Neuronal stem cell (in vitro differentiated cells): ENCODE measurements around the gene ARL6IP1.

Source experiments
- DNase-seq: peaks from one replicate; pipeline ENCODE4 v3.0.0-alpha.2; 2013; ENCODE audit warnings: low spot score
- H2AFZ ChIP-seq: one replicate; pipeline ENCODE4 v1.6.1; 2013; ENCODE audit warnings: mild to moderate bottlenecking, low read length, inconsistent platforms
- H2AK5ac ChIP-seq: 2 replicates; pipeline ENCODE4 v1.6.1; 2013; ENCODE audit warnings: low read depth, mild to moderate bottlenecking, inconsistent platforms, low read length, moderate library complexity, mixed read lengths
- H2BK120ac ChIP-seq: 2 replicates; pipeline ENCODE4 v1.6.1; 2013; ENCODE audit warnings: low read depth, mild to moderate bottlenecking, inconsistent platforms, low read length, moderate library complexity, mixed read lengths
- H2BK12ac ChIP-seq: one replicate; pipeline ENCODE4 v1.6.1; 2013; ENCODE audit warnings: low read length, inconsistent platforms
- H2BK15ac ChIP-seq: 2 replicates; pipeline ENCODE4 v1.6.1; 2013; ENCODE audit warnings: mild to moderate bottlenecking, low read length, inconsistent platforms, mixed read lengths
- H2BK5ac ChIP-seq: one replicate; pipeline ENCODE4 v1.6.1; 2013; ENCODE audit warnings: inconsistent platforms, mild to moderate bottlenecking, low read length, moderate library complexity
- H3K14ac ChIP-seq: one replicate; pipeline ENCODE4 v1.6.1; 2013; ENCODE audit warnings: low read length, inconsistent platforms
- H3K18ac ChIP-seq: 2 replicates; pipeline ENCODE4 v1.6.1; 2013; ENCODE audit warnings: low read length, inconsistent platforms
- H3K23ac ChIP-seq: 2 replicates; pipeline ENCODE4 v1.6.1; 2013; ENCODE audit warnings: low read depth, mild to moderate bottlenecking, mixed read lengths, low read length, inconsistent platforms; ENCODE audit not compliant: poor library complexity
- H3K27ac ChIP-seq: replicated peaks from 3 replicates; pipeline ENCODE4 v1.5.1; 2013; ENCODE audit warnings: low read length, inconsistent platforms
- H3K27me3 ChIP-seq, 3 experiments: 2 replicates each; pipeline ENCODE4 v1.6.1; 2013; ENCODE audit warnings: low read length in 3 of 3, mild to moderate bottlenecking in 2 of 3, inconsistent platforms in 1 of 3, low read depth in 1 of 3, mixed read lengths in 1 of 3, moderate library complexity in 1 of 3; ENCODE audit not compliant: control insufficient read depth in 3 of 3, insufficient read depth in 3 of 3
- H3K36me3 ChIP-seq, 2 donors: replicated peaks in 1 of 2; 2 replicates each; pipeline ENCODE4 v1.6.1; 2013; ENCODE audit warnings: low read length in 2 of 2; ENCODE audit not compliant: control insufficient read depth in 2 of 2, insufficient read depth in 2 of 2
- H3K4ac ChIP-seq: 2 replicates; pipeline ENCODE4 v1.6.1; 2013; ENCODE audit warnings: inconsistent platforms, mild to moderate bottlenecking, low read length, moderate library complexity
- H3K4me1 ChIP-seq, 2 donors: 1 replicate in 1 of 2; 2 replicates in 1 of 2; pipeline ENCODE4 v1.6.1; 2013; ENCODE audit warnings: low read length in 2 of 2, low read depth in 1 of 2; ENCODE audit not compliant: control insufficient read depth in 2 of 2, insufficient read depth in 1 of 2
- H3K4me2 ChIP-seq: one replicate; pipeline ENCODE4 v1.6.1; 2013; ENCODE audit warnings: mild to moderate bottlenecking, low read length, inconsistent platforms; ENCODE audit not compliant: insufficient read depth, poor library complexity, severe bottlenecking
- H3K4me3 ChIP-seq, 2 donors: 2 replicates each; pipeline ENCODE4 v1.5.1; 2013; ENCODE audit warnings: low read length in 2 of 2, mild to moderate bottlenecking in 2 of 2, inconsistent platforms in 1 of 2, moderate library complexity in 1 of 2
- H3K79me1 ChIP-seq: one replicate; pipeline ENCODE4 v1.6.1; 2013; ENCODE audit warnings: low read depth, mild to moderate bottlenecking, inconsistent platforms, low read length, moderate library complexity
- H3K9ac ChIP-seq: one replicate; pipeline ENCODE4 v1.6.1; 2013; ENCODE audit warnings: mild to moderate bottlenecking, low read depth, low read length, inconsistent platforms; ENCODE audit not compliant: poor library complexity
- H3K9me3 ChIP-seq, 2 donors: replicated peaks in 1 of 2; 2 replicates each; pipeline versions ENCODE3 to v1.6.1; 2013; ENCODE audit warnings: low read length in 2 of 2, mild to moderate bottlenecking in 2 of 2, inconsistent platforms in 1 of 2, low read depth in 1 of 2, mixed read lengths in 1 of 2, moderate library complexity in 1 of 2; ENCODE audit not compliant: control insufficient read depth in 2 of 2, insufficient read depth in 1 of 2
- H4K8ac ChIP-seq: one replicate; pipeline ENCODE4 v1.6.1; 2013; ENCODE audit warnings: low read depth, mild to moderate bottlenecking, inconsistent platforms, low read length, moderate library complexity
- H4K91ac ChIP-seq: one replicate; pipeline ENCODE4 v1.6.1; 2013; ENCODE audit warnings: low read length, low read depth, mild to moderate bottlenecking, inconsistent platforms; ENCODE audit not compliant: poor library complexity
- WGBS, 2 donors: extraction: QIAGEN DNeasy Blood & Tissue Kit; methylation state at CpG; one replicate each; pipeline ENCODE4 v1.1.7; 2013; ENCODE audit warnings: missing lambda C conversion rate in 2 of 2, mixed read lengths in 1 of 2; ENCODE audit not compliant: insufficient read length in 2 of 2, insufficient replicate concordance in 1 of 2; ENCODE audit errors: extremely low coverage in 2 of 2; 5-methylcytosine and 5-hydroxymethylcytosine counted together

The ARL6IP1 gene

GRCh38 chr16:18839555-18839954 is 38.2 kb upstream of the ARL6IP1 start:
- WGBS, 2 donors: no CpG with 5 or more reads among the region's 6 CpGs
- Histone ChIP-seq H3K27ac (no peak overlapping the region), H3K79me1 (no peaks in the 10 kb centered on the region)

GRCh38 chr16:18836702-18837101 is 35.4 kb upstream of the ARL6IP1 start:
- no peaks in the 10 kb centered on the region for H3K79me1 ChIP-seq
- H3K27me3 ChIP-seq: no peaks in the 10 kb centered on the region
- no peak overlapping the region for H4K8ac ChIP-seq
- no peak overlapping the region for H3K4me2 ChIP-seq
- no peak overlapping the region for H2BK12ac ChIP-seq
- H3K4me3 ChIP-seq: no peak overlapping the region
- H3K14ac ChIP-seq: no peak overlapping the region
- H3K9me3 ChIP-seq: peaks cover 0 to 2% of the 10 kb centered on the region in 2 donors
- no peak overlapping the region for H3K18ac ChIP-seq
- peaks cover 35 to 100% of the 10 kb centered on the region in 2 donors for H3K36me3 ChIP-seq
- H2BK5ac ChIP-seq: no peak overlapping the region
- H3K9ac ChIP-seq: no peak overlapping the region
- H4K91ac ChIP-seq: no peak overlapping the region
- H3K4ac ChIP-seq: no peak overlapping the region
- no peak overlapping the region for H3K23ac ChIP-seq
- H2BK120ac ChIP-seq: no peak overlapping the region
- peaks cover 0 to 2% of the 10 kb centered on the region in 2 donors for H3K4me1 ChIP-seq
- H2AK5ac ChIP-seq: no peak overlapping the region
- no peak overlapping the region for H3K27ac ChIP-seq
- H2BK15ac ChIP-seq: no peak overlapping the region
- H2AFZ ChIP-seq: no peak overlapping the region
- DNase-seq: no peak

More at GRCh38 chr16:18839555-18839954, 38.2 kb upstream of the ARL6IP1 start:
- no peak overlapping the region for H3K18ac ChIP-seq
- no peak overlapping the region for H3K4ac ChIP-seq
- no peak overlapping the region for H3K14ac ChIP-seq
- H3K9me3 ChIP-seq: peaks cover 0 to 2% of the 10 kb centered on the region in 2 donors
- H3K4me1 ChIP-seq: no peaks in the 10 kb centered on the region
- no peak overlapping the region for H4K8ac ChIP-seq
- no peak overlapping the region for H2BK15ac ChIP-seq
- H2BK120ac ChIP-seq: no peak overlapping the region
- no peak overlapping the region for H4K91ac ChIP-seq
- peaks cover 33 to 94% of the 10 kb centered on the region in 2 donors for H3K36me3 ChIP-seq
- H3K4me3 ChIP-seq: no peak overlapping the region
- DNase-seq: no peak
- H2BK5ac ChIP-seq: no peak overlapping the region
- no peak overlapping the region for H3K4me2 ChIP-seq
- H3K27me3 ChIP-seq: no peaks in the 10 kb centered on the region
- no peak overlapping the region for H3K23ac ChIP-seq
- H2BK12ac ChIP-seq: no peak overlapping the region
- H3K9ac ChIP-seq: no peak overlapping the region
- no peak overlapping the region for H2AK5ac ChIP-seq
- H2AFZ ChIP-seq: no peak overlapping the region

GRCh38 chr16:18834864-18835263 is 33.5 kb upstream of the ARL6IP1 start:
- no peak overlapping the region for H2AFZ ChIP-seq
- peaks cover 0 to 2% of the 10 kb centered on the region in 2 donors for H3K9me3 ChIP-seq
- H2BK12ac ChIP-seq: no peak overlapping the region
- H3K4me3 ChIP-seq: no peak overlapping the region
- H3K36me3 ChIP-seq: peaks cover 36 to 100% of the 10 kb centered on the region in 2 donors
- no peak overlapping the region for H3K9ac ChIP-seq
- no peaks in the 10 kb centered on the region for H3K79me1 ChIP-seq
- no peak overlapping the region for H2BK120ac ChIP-seq
- H3K4me2 ChIP-seq: no peak overlapping the region
- no peak overlapping the region for H3K14ac ChIP-seq
- H3K4me1 ChIP-seq: peaks cover 0 to 2% of the 10 kb centered on the region in 2 donors
- no peak overlapping the region for H4K8ac ChIP-seq
- H2BK15ac ChIP-seq: no peak overlapping the region
- no CpG with 5 or more reads among the region's 4 CpGs for WGBS, 2 donors
- no peak overlapping the region for H3K4ac ChIP-seq
- no peak overlapping the region for H4K91ac ChIP-seq
- no peak overlapping the region for H3K18ac ChIP-seq
- DNase-seq: no peak
- no peak overlapping the region for H2AK5ac ChIP-seq
- no peaks in the 10 kb centered on the region for H3K27me3 ChIP-seq
- no peak overlapping the region for H3K27ac ChIP-seq
- no peak overlapping the region for H2BK5ac ChIP-seq
- H3K23ac ChIP-seq: no peak overlapping the region

- no peaks in the 10 kb centered on the region for H3K79me1 ChIP-seq
- no peak overlapping the region for H3K27ac ChIP-seq
- H3K9ac ChIP-seq: no peak overlapping the region
- no peak for DNase-seq
- no peak overlapping the region for H2AK5ac ChIP-seq
- H3K36me3 ChIP-seq: peaks cover 34 to 100% of the 10 kb centered on the region in 2 donors
- no peak overlapping the region for H3K4ac ChIP-seq
- H4K8ac ChIP-seq: no peak overlapping the region
- H4K91ac ChIP-seq: no peak overlapping the region
- no peak overlapping the region for H3K14ac ChIP-seq
- H3K4me3 ChIP-seq: no peak overlapping the region
- H2BK12ac ChIP-seq: no peak overlapping the region
- no peak overlapping the region for H3K4me2 ChIP-seq
- no peak overlapping the region for H3K23ac ChIP-seq
- H3K27me3 ChIP-seq: no peaks in the 10 kb centered on the region
- H2BK120ac ChIP-seq: no peak overlapping the region
- no peak overlapping the region for H2BK5ac ChIP-seq
- WGBS, 2 donors: no CpG with 5 or more reads among the region's 9 CpGs
- no peak overlapping the region for H2AFZ ChIP-seq
- peaks cover 0 to 2% of the 10 kb centered on the region in 2 donors for H3K9me3 ChIP-seq
- H2BK15ac ChIP-seq: peak overlapping the region; percentile 55
- peaks cover 0 to 2% of the 10 kb centered on the region in 2 donors for H3K4me1 ChIP-seq
- no peak overlapping the region for H3K18ac ChIP-seq
These were observed 32.6 kb upstream of the ARL6IP1 start for GRCh38 chr16:18833707-18834505.
